ENCODE results near the gene PIK3R5.

GRCh38 chr17:8949061-8949661 is 16.3 kb downstream of the PIK3R5 start:
- TF ChIP-seq CTCF (IDR thresholded peaks at IDR 0.05) (no peak), POLR2A (IDR thresholded peaks at IDR 0.05) (no peak), EP300 (IDR thresholded peaks at IDR 0.05) (no peak)

All from tibial nerve (tissue), 4 donors.